GM18526 (cell line): ENCODE data around the gene GOLGA2.
A peak's percentile ranks its signal among the peaks of the same experiment; 100 is the strongest.

Experiments used
- POLR2A ChIP-seq: IDR thresholded peaks from 3 replicates; pipeline ENCODE4 v1.6.1; 2011; ENCODE audit not compliant: insufficient read length; ENCODE audit errors: extremely low read depth

Gene GOLGA2

GRCh38 chr9:128275198-128276007, at the start of gene GOLGA2:
Gene GOLGA2, minus strand, starts transcription at chr9:128276007. Its CDS starts 31 bp downstream, at chr9:128275976.
- peak; percentile 28 for TF ChIP-seq POLR2A

- TF ChIP-seq POLR2A: no peak
These were observed 48.6 kb upstream of the GOLGA2 start for GRCh38 chr9:128324401-128324800.

GRCh38 chr9:128323791-128324190, 48.0 kb upstream of the GOLGA2 start:
- no peak for TF ChIP-seq POLR2A

GRCh38 chr9:128323212-128323730, 47.5 kb upstream of the GOLGA2 start:
- TF ChIP-seq POLR2A: no peak

- TF ChIP-seq POLR2A: peak; percentile 81
These were observed 46.8 kb upstream of the GOLGA2 start, which contains the start of the genes COQ4 and TRUB2 for GRCh38 chr9:128322404-128323211. Gene COQ4, plus strand, starts transcription at chr9:128322839. Its CDS starts 20 bp downstream, at chr9:128322859. Gene TRUB2, minus strand, starts transcription at chr9:128322447. Its CDS starts 39 bp downstream, at chr9:128322408.

GRCh38 chr9:128321879-128322403, 46.1 kb upstream of the GOLGA2 start:
- TF ChIP-seq POLR2A: no peak

GRCh38 chr9:128321343-128321742, 45.5 kb upstream of the GOLGA2 start:
- TF ChIP-seq POLR2A: no peak

GRCh38 chr9:128317629-128318028, 41.8 kb upstream of the GOLGA2 start:
- TF ChIP-seq POLR2A: no peak

- TF ChIP-seq POLR2A: no peak
These were observed 40.6 kb upstream of the GOLGA2 start for GRCh38 chr9:128316421-128316820.

- no peak for TF ChIP-seq POLR2A
These were observed 38.9 kb upstream of the GOLGA2 start for GRCh38 chr9:128314697-128315096.

GRCh38 chr9:128310461-128310860, 34.7 kb upstream of the GOLGA2 start:
- no peak for TF ChIP-seq POLR2A

- TF ChIP-seq POLR2A: no peak
These were observed 33.7 kb upstream of the GOLGA2 start for GRCh38 chr9:128309551-128309950.

- no peak for TF ChIP-seq POLR2A
These were observed 29.1 kb upstream of the GOLGA2 start for GRCh38 chr9:128304971-128305288.

GRCh38 chr9:128304136-128304970, 28.5 kb upstream of the GOLGA2 start:
- TF ChIP-seq POLR2A: no peak
